Breast epithelium (tissue), 3 donors: Measurements from ENCODE around the gene PFDN1.

ENCODE experiments used
- POLR2A ChIP-seq: fragments of 450-650 bp; IDR thresholded peaks from one replicate; pipeline ENCODE4 v1.6.1; 2016; ENCODE audit warnings: antibody characterized with exemption, mild to moderate bottlenecking, moderate library complexity
- POLR2AphosphoS5 ChIP-seq, 3 donors: sonication (generic); formaldehyde crosslinking; IDR thresholded peaks; one replicate each; pipeline ENCODE4 v1.6.1; 2017; ENCODE audit warnings: antibody characterized with exemption in 3 of 3
- TF ChIP-seq, protein P1 (sequence below), 3 donors: fragments of 450-650 bp; IDR thresholded peaks; one replicate each; pipeline ENCODE4 v1.5.1; 2016 to 2017; ENCODE audit warnings: antibody characterized with exemption in 3 of 3, mild to moderate bottlenecking in 3 of 3, moderate library complexity in 3 of 3

DNA sequence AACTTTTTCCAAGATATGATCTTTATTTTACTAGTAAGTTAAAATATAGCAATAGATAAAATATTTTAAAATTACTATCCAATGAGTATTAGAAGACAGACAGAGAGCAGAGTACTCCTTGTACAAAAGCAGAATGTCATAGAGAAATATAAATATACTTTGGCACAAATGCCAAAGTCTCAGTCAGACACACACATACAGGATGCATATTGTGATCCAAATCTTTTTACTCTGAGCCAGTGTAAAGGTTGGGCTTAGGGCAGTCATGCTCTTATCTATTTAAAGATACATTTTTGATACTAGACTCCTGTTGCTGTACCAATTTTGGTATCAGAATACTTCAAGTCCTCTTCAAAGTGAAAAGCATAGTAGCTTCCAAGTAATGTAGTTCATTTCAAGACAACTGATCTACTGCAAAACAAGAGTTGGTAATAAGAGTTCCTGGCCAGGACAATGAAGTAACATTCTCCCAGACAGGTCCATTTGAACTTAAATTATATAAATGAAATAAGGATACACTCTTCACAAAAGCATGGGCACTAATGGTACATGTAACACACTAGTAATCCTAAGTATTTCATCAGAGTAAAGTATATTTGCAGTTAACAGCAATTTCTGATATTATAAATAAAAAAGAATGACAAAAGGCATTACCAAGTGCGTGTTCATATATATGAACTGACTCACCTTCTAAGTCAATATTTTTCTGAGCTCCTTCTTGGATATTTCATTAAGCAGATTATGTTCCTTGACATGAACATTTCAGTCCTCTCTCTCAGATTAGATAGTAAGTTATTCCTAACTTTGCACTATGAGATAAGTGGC is 10.5 kb downstream of the PFDN1 start:
- TF ChIP-seq POLR2A (no peak), POLR2AphosphoS5 (IDR thresholded peaks at IDR 0.05) (no peak)
- TF ChIP-seq, protein P1, sequence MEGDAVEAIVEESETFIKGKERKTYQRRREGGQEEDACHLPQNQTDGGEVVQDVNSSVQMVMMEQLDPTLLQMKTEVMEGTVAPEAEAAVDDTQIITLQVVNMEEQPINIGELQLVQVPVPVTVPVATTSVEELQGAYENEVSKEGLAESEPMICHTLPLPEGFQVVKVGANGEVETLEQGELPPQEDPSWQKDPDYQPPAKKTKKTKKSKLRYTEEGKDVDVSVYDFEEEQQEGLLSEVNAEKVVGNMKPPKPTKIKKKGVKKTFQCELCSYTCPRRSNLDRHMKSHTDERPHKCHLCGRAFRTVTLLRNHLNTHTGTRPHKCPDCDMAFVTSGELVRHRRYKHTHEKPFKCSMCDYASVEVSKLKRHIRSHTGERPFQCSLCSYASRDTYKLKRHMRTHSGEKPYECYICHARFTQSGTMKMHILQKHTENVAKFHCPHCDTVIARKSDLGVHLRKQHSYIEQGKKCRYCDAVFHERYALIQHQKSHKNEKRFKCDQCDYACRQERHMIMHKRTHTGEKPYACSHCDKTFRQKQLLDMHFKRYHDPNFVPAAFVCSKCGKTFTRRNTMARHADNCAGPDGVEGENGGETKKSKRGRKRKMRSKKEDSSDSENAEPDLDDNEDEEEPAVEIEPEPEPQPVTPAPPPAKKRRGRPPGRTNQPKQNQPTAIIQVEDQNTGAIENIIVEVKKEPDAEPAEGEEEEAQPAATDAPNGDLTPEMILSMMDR (IDR thresholded peaks at IDR 0.05), result no peak
